Measurements from ENCODE around the gene SNX27. TPM values are rescaled to one million over a fixed set of nuclear protein-coding genes. Genes with fewer than 3 reads are reported as not detected.
A peak's percentile ranks its signal among the peaks of the same experiment; 100 is the strongest.

SNX27 gene
- total RNA-seq, 3 donors from 2014 or later (not counting 1 experiment from before 2014, with no cell fraction given), result 17.8 to 25.0 (median 23.7) TPM

DNA sequence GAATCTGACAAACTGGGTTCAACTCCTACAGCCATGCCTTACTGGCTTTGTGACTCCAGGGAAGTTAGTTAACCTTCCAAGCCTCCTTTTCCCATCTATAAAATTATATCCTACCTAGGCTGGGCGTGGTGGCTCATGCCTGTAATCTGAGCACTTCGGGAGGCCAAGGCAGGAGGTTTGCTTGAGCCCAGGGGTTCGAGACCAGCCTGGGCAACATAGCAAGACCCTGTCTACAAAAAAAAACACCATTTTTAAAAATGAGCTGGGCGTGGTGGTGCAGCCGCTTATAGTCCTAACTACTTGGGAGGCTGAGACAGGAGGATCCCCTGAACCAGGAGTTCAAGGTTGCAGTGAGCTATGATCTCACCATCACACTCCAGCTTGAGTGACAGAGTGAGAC is 89.7 kb downstream of the SNX27 start:
- intact Hi-C loops (cut with micrococcal nuclease), result no loop called here
- H3K27ac ChIP-seq (ENCODE audit: low read length), result no peak overlapping the region
- no peak for TF ChIP-seq CTCF (IDR thresholded peaks at IDR 0.05)
- WGBS (ENCODE audit: insufficient coverage), result 96% methylated on average over 5 of the region's 5 CpGs
- no peak overlapping the region for H3K4me3 ChIP-seq (ENCODE audit: low read length)
- no peaks in the 10 kb centered on the region for H3K27me3 ChIP-seq (ENCODE audit: control insufficient read depth, insufficient read depth, low read length)
- peaks cover 0 to under 1% of the 10 kb centered on the region in 2 donors for H3K27me3 Mint-ChIP-seq (ENCODE audit: low read depth in 2 of 2)
- no peak for ATAC-seq
- peaks cover 0 to 21% of the 10 kb centered on the region in 2 donors for H3K4me1 Mint-ChIP-seq
- no peaks in the 10 kb centered on the region for H3K9me3 ChIP-seq (ENCODE audit: control insufficient read depth, insufficient read depth, low read length)
- H3K4me3 Mint-ChIP-seq, result no peak overlapping the region
- H3K27ac Mint-ChIP-seq, result no peak overlapping the region
- H3K9me3 Mint-ChIP-seq, result no peaks in the 10 kb centered on the region
- peaks cover 12% of the 10 kb centered on the region for H3K36me3 Mint-ChIP-seq
- H3K36me3 ChIP-seq (ENCODE audit: control insufficient read depth, insufficient read depth, low read length), result peaks cover 39% of the 10 kb centered on the region
- DNase-seq, result no peak
- peaks cover 7% of the 10 kb centered on the region for H3K4me1 ChIP-seq (ENCODE audit: control insufficient read depth, insufficient read depth, low read length)

DNA sequence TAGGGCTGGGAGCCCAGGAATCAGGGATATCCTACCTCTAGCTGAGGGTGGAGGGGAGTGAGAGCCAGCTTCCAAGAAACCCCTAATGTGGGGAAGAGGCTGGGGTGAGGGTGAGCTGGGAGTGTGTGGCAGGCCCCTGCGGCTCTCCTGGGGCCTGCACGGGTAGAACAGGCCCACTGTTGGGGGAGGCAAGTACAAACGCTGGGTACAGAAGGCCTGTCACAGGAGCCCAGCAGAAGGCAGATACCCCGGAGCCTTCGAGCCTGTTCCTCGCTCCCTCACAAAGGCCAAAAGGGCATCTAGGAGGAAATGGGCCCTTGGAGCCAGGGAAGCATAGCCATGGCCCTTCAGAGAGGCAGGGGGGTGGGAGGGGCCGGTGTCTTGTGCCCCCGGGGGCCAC is 91.1 kb downstream of the SNX27 start:
- 59% methylated on average over 8 of the region's 8 CpGs for WGBS (ENCODE audit: insufficient coverage)
- Mint-ChIP-seq H3K36me3 (peaks cover 12% of the 10 kb centered on the region), H3K27ac (peak overlapping the region in 1 of 2 donors; percentile 68), H3K9me3 (no peaks in the 10 kb centered on the region), H3K27me3 (ENCODE audit: low read depth in 2 of 2) (peaks cover 0 to 3% of the 10 kb centered on the region in 2 donors), H3K4me3 (no peak overlapping the region), H3K4me1 (peaks cover 0 to 25% of the 10 kb centered on the region in 2 donors)
- DNase-seq, result no peak
- intact Hi-C loops (cut with micrococcal nuclease), result no loop called here
- H3K27me3 ChIP-seq (ENCODE audit: control insufficient read depth, insufficient read depth, low read length), result no peaks in the 10 kb centered on the region
- H3K36me3 ChIP-seq (ENCODE audit: control insufficient read depth, insufficient read depth, low read length), result peaks cover 29% of the 10 kb centered on the region
- H3K9me3 ChIP-seq (ENCODE audit: control insufficient read depth, insufficient read depth, low read length), result no peaks in the 10 kb centered on the region
- no peak for ATAC-seq
- H3K4me3 ChIP-seq (ENCODE audit: low read length), result no peak overlapping the region
- H3K27ac ChIP-seq (ENCODE audit: low read length), result no peak overlapping the region
- H3K4me1 ChIP-seq (ENCODE audit: control insufficient read depth, insufficient read depth, low read length), result peaks cover 7% of the 10 kb centered on the region
- no peak for TF ChIP-seq CTCF (IDR thresholded peaks at IDR 0.05)

- DNase-seq (no peak), ATAC-seq (no peak)
- Mint-ChIP-seq H3K27ac (peak overlapping the region in 1 of 2 donors; percentile 68), H3K27me3 (ENCODE audit: low read depth in 2 of 2) (peaks cover 0 to 3% of the 10 kb centered on the region in 2 donors), H3K4me3 (no peak overlapping the region), H3K4me1 (peaks cover 0 to 25% of the 10 kb centered on the region in 2 donors), H3K9me3 (no peaks in the 10 kb centered on the region), H3K36me3 (peaks cover 12% of the 10 kb centered on the region)
- intact Hi-C loops (cut with micrococcal nuclease), result no loop called here
- peaks cover 21% of the 10 kb centered on the region for H3K36me3 ChIP-seq (ENCODE audit: control insufficient read depth, insufficient read depth, low read length)
- 45% methylated on average over 17 of the region's 17 CpGs for WGBS (ENCODE audit: insufficient coverage)
- H3K9me3 ChIP-seq (ENCODE audit: control insufficient read depth, insufficient read depth, low read length), result no peaks in the 10 kb centered on the region
- H3K4me1 ChIP-seq (ENCODE audit: control insufficient read depth, insufficient read depth, low read length), result peaks cover 7% of the 10 kb centered on the region
- no peak for TF ChIP-seq CTCF (IDR thresholded peaks at IDR 0.05)
- no peak overlapping the region for H3K27ac ChIP-seq (ENCODE audit: low read length)
- no peak overlapping the region for H3K4me3 ChIP-seq (ENCODE audit: low read length)
- no peaks in the 10 kb centered on the region for H3K27me3 ChIP-seq (ENCODE audit: control insufficient read depth, insufficient read depth, low read length)
Observed at GRCh38 chr1:151703813-151704212, 92.0 kb downstream of the SNX27 start.

DNA sequence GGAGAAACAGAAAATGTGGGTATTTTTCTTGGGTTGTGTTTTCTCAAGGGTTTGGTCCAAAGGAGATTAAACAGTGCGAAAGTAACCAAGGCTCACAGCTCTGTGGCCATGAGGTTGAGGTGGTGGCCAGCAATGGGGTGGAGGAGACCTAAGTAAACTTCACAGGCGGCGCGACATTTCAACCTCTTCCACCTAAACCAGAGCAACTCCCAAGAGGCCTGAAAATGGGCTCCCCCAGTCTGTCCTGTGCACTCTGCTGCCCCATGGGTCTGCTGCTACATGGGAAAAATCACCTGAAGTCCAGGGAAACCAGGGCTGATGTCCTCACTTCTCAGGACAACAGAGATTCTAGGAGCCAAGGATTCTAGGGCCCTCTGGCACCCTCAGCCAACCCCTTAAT is 92.4 kb downstream of the SNX27 start:
- 83% methylated on average over 4 of the region's 4 CpGs for WGBS (ENCODE audit: insufficient coverage)
- DNase-seq (no peak), ATAC-seq (no peak)
- H3K4me1 ChIP-seq (ENCODE audit: control insufficient read depth, insufficient read depth, low read length), result peaks cover 7% of the 10 kb centered on the region
- no peak for TF ChIP-seq CTCF (IDR thresholded peaks at IDR 0.05)
- H3K9me3 ChIP-seq (ENCODE audit: control insufficient read depth, insufficient read depth, low read length), result no peaks in the 10 kb centered on the region
- peaks cover 17% of the 10 kb centered on the region for H3K36me3 ChIP-seq (ENCODE audit: control insufficient read depth, insufficient read depth, low read length)
- H3K27me3 ChIP-seq (ENCODE audit: control insufficient read depth, insufficient read depth, low read length), result no peaks in the 10 kb centered on the region
- no peak overlapping the region for H3K27ac ChIP-seq (ENCODE audit: low read length)
- H3K4me1 Mint-ChIP-seq, result peaks cover 0 to 25% of the 10 kb centered on the region in 2 donors
- peaks cover 0 to 3% of the 10 kb centered on the region in 2 donors for H3K27me3 Mint-ChIP-seq (ENCODE audit: low read depth in 2 of 2)
- H3K4me3 Mint-ChIP-seq, result no peak overlapping the region
- H3K9me3 Mint-ChIP-seq, result no peaks in the 10 kb centered on the region
- intact Hi-C loops (cut with micrococcal nuclease), result no loop called here
- H3K4me3 ChIP-seq (ENCODE audit: low read length), result no peak overlapping the region
- H3K36me3 Mint-ChIP-seq, result peaks cover 12% of the 10 kb centered on the region
- no peak overlapping the region for H3K27ac Mint-ChIP-seq

All from natural killer cell (primary cell).